HepG2 (cell line): ENCODE results near the gene UQCRC2. TPM values are rescaled to one million over a fixed set of nuclear protein-coding genes. Genes with fewer than 3 reads are reported as not detected.

ENCODE experiments used
- ATAC-seq: fragments of 200-7000 bp; cut with Tn5 transposase; 3 replicates; pipeline ENCODE4 v1.9.1; 2020; ENCODE audit warnings: mild to moderate bottlenecking, moderate library complexity
- BruUV-seq: library from RNA; stranded (reverse); fragments of 400-500 nt; replicated peaks from 2 replicates; lab custom pipeline; 2021; lab: Mats Ljungman, UMichigan
- CTCF ChIA-PET: fragments of 300-600 bp; formaldehyde crosslinking; extraction: SDS; loops from one replicate; lab custom pipeline; 2021; ENCODE audit warnings: low total read pairs, inconsistent platforms, low intra/inter-chr PET ratio; lab: Yijun Ruan, JAX
- POLR2A ChIA-PET: fragments of 350-600 bp; sonication (Branson Sonifier 250); formaldehyde crosslinking; loops from one replicate; lab custom pipeline; 2020; ENCODE audit warnings: antibody characterized with exemption, inconsistent platforms; lab: Yijun Ruan, JAX
- DNase-seq: peaks from one replicate; pipeline ENCODE4 v3.0.0-alpha.2; 2015; ENCODE audit warnings: low spot score
- FAIRE-seq: peaks from 3 replicates; lab custom pipeline; 2011; peaks lifted over from hg19 to GRCh38; lab: Jason Lieb, UNC
- H2AFZ ChIP-seq: one replicate; pipeline ENCODE4 v1.6.1; 2011; ENCODE audit warnings: low read length, inconsistent platforms
- H3K27ac ChIP-seq: fragments of 300-600 bp; 3 replicates; pipeline ENCODE4 v1.8.0; 2011; ENCODE audit warnings: mixed run types, mild to moderate bottlenecking, mixed read lengths, low read length, inconsistent platforms; ENCODE audit not compliant: insufficient read depth; ENCODE audit errors: extremely low read length
- H3K27me3 ChIP-seq, 2 experiments: fragments of 200-600 bp in 1 of 2; 2 replicates in 1 of 2; 3 replicates in 1 of 2; pipeline versions ENCODE4 v1.6.0 to v1.8.0; 2011; ENCODE audit warnings: low read length in 2 of 2, mild to moderate bottlenecking in 2 of 2, moderate library complexity in 2 of 2, inconsistent platforms in 1 of 2; ENCODE audit not compliant: insufficient read depth in 2 of 2, control insufficient read depth in 1 of 2
- H3K36me3 ChIP-seq, 2 experiments: fragments of 200-600 bp in 1 of 2; replicated peaks in 1 of 2; 2 replicates in 1 of 2; 3 replicates in 1 of 2; pipeline versions ENCODE4 v1.5.1 to v1.8.0; 2011; ENCODE audit warnings: low read length in 2 of 2, inconsistent platforms in 1 of 2; ENCODE audit not compliant: insufficient read depth in 2 of 2, control insufficient read depth in 1 of 2
- H3K4me1 ChIP-seq: 2 replicates; pipeline ENCODE4 v1.5.1; 2012; ENCODE audit warnings: low read length, inconsistent platforms; ENCODE audit not compliant: insufficient read depth
- H3K4me2 ChIP-seq: 2 replicates; pipeline ENCODE4 v1.6.0; 2011; ENCODE audit warnings: low read depth, low read length, inconsistent platforms
- H3K4me3 ChIP-seq, 3 experiments: fragments of 200-600 bp in 1 of 3; sonication (generic), shearing (Covaris generic) in 1 of 3; replicated peaks in 1 of 3; 2 replicates each; pipeline ENCODE4 v1.5.1; 2011 to 2016; ENCODE audit warnings: low read length in 3 of 3, inconsistent platforms in 2 of 3, low read depth in 2 of 3, mild to moderate bottlenecking in 2 of 3, control low read depth in 1 of 3, mixed read lengths in 1 of 3; ENCODE audit not compliant: insufficient read depth in 1 of 3
- H3K79me2 ChIP-seq: one replicate; pipeline ENCODE4 v1.6.1; 2011; ENCODE audit warnings: low read length, inconsistent platforms; ENCODE audit not compliant: insufficient read depth
- H3K9ac ChIP-seq: 2 replicates; pipeline ENCODE4 v1.6.0; 2011; ENCODE audit warnings: mild to moderate bottlenecking, low read depth, low read length, inconsistent platforms; ENCODE audit not compliant: insufficient read depth
- H3K9me3 ChIP-seq: 2 replicates; pipeline ENCODE4 v1.5.1; 2012; ENCODE audit warnings: mild to moderate bottlenecking, low read length
- H4K20me1 ChIP-seq: 2 replicates; pipeline ENCODE4 v1.6.0; 2011; ENCODE audit warnings: inconsistent platforms, mild to moderate bottlenecking, low read length, moderate library complexity; ENCODE audit not compliant: insufficient read depth
- ATF4 ChIP-seq, 2 experiments: fragments of 450-650 bp in 1 of 2; sonication (generic) in 1 of 2; formaldehyde crosslinking; IDR thresholded peaks; 2 replicates each; pipeline versions ENCODE4 v1.5.0 to v1.8.0; 2020 to 2022; ENCODE audit warnings: mild to moderate bottlenecking in 1 of 2, missing genetic modification reagents in 1 of 2
- CBX2 ChIP-seq, 2 experiments: fragments of 200-600 bp in 1 of 2; sonication (generic); formaldehyde crosslinking in 1 of 2; IDR thresholded peaks; 2 replicates each; pipeline versions ENCODE4 v1.7.0 to v1.8.1; 2018 to 2022; ENCODE audit warnings: low read depth in 2 of 2, low read length in 1 of 2, mild to moderate bottlenecking in 1 of 2, missing genetic modification reagents in 1 of 2
- EHMT2 ChIP-seq: fragments of 200-600 bp; sonication (generic); IDR thresholded peaks from 2 replicates; pipeline ENCODE4 v1.7.0; 2017; ENCODE audit warnings: antibody characterized with exemption, low read depth, low read length, borderline replicate concordance
- GFI1 ChIP-seq: sonication (generic); formaldehyde crosslinking; IDR thresholded peaks from 2 replicates; pipeline ENCODE4 v1.5.0; 2020; ENCODE audit warnings: missing genetic modification reagents, mild to moderate bottlenecking, borderline replicate concordance
- LRRFIP1 ChIP-seq: sonication (generic); formaldehyde crosslinking; conservative IDR thresholded peaks from 2 replicates; pipeline ENCODE4 v1.4.0; 2020; ENCODE audit warnings: missing genetic modification reagents
- NR2F6 ChIP-seq, 2 experiments: IDR thresholded peaks; 2 replicates each; pipeline ENCODE4 v1.6.1; 2016; ENCODE audit warnings: antibody characterized with exemption in 1 of 2, mild to moderate bottlenecking in 1 of 2
- PAX8 ChIP-seq: sonication (generic); formaldehyde crosslinking; IDR thresholded peaks from 2 replicates; pipeline ENCODE4 v1.8.0; 2022; ENCODE audit warnings: mild to moderate bottlenecking, missing genetic modification reagents, borderline replicate concordance
- SRSF1 ChIP-seq: fragments of 200-400 bp; formaldehyde crosslinking; optimal IDR thresholded peaks from 2 replicates; pipeline ENCODE3; 2017; ENCODE audit warnings: mild to moderate bottlenecking, low read depth, low read length, moderate library complexity
- ZFP41 ChIP-seq: sonication (generic); formaldehyde crosslinking; IDR thresholded peaks from 2 replicates; pipeline ENCODE4 v1.4.0; 2020; ENCODE audit warnings: mild to moderate bottlenecking, missing genetic modification reagents, borderline replicate concordance
- ZNF3 ChIP-seq: IDR thresholded peaks from 2 replicates; pipeline ENCODE4 v1.7.0; 2017; ENCODE audit warnings: inconsistent platforms
- WGBS: methylation state at CpG from one replicate; pipeline ENCODE4 v1.1.6; 2017; ENCODE audit warnings: low lambda C conversion rate; 5-methylcytosine and 5-hydroxymethylcytosine counted together
- in situ Hi-C: cut with HindIII; loops from 2 replicates; pipeline ENCODE4 v1.10.0; 2017; ENCODE audit warnings: low pct_unique_long_range_greater_than_20kb; ENCODE audit not compliant: extremely low pct_ligation_motif_present
- intact Hi-C: fragments of 100-400 bp; cut with micrococcal nuclease; formaldehyde crosslinking; loops from one replicate; pipeline ENCODE4 v1.10.0; 2022; ENCODE audit not compliant: unreplicated experiment
- polyA plus RNA-seq, 8 experiments: library from polyadenylated mRNA; depleted of rRNA in 3 of 8; stranded (reverse) in 7 of 8; unstranded in 1 of 8; fragments of >200 nt; fragmentation: Illumina TruSeq in 4 of 8; extraction: Trizol in 4 of 8; gene quantifications; 2 replicates each; pipeline versions ENCODE4 v1.2.1 to v1.2.3, GENCODE V29; 2011 to 2016; ENCODE audit warnings: low read depth in 4 of 8, missing spikeins in 1 of 8, mixed read lengths in 1 of 8; ENCODE audit not compliant: insufficient read depth in 1 of 8
- total RNA-seq, 5 experiments: library from RNA; depleted of rRNA; stranded (reverse); fragments of >200 nt; fragmentation: Illumina TruSeq; extraction: Trizol; gene quantifications; 2 replicates each; pipeline ENCODE4 v1.2.3, GENCODE V29; 2016; ENCODE audit warnings: low read depth in 1 of 5

The UQCRC2 gene
- total and polyA plus RNA-seq, 2 of the 13 experiments (the other 11 are each of a cell fraction or from before 2014, with no cell fraction given) = 442 to 536 TPM

DNA sequence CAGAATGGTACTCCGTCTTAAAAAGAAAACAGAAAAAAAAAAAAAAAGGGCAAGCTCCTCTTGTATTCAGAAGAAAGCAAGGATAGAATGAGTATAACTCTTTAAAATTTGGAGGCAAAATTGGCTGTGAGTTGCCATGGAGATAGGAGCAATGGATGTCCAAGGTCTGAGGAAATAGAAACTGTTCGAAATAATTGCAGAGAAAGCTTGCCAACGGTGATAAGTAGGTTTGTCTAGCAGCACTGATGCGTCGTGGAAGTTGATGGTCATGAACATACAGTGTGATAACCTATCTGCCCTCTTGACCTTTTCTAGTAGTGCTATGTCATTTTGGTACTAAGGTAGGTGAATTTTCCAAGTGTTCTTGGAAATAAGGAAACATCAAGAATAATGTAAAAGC, 57.7 kb downstream of the UQCRC2 start:
- Histone ChIP-seq H3K4me3 (no peak overlapping the region), H3K4me1 (peaks cover 67% of the 10 kb centered on the region), H3K36me3 (no peaks in the 10 kb centered on the region), H3K27ac (no peak overlapping the region), H4K20me1 (0 out of 2 replicates have a peak, but pooled peaks cover 6% of the 10 kb centered on the region), H2AFZ (no peak overlapping the region), H3K79me2 (peaks cover 72% of the 10 kb centered on the region), H3K9me3 (no peaks in the 10 kb centered on the region), H3K4me2 (no peak overlapping the region), H3K27me3 (no peaks in the 10 kb centered on the region; a peak in 1 of 5 replicates), H3K9ac (no peak overlapping the region)
- WGBS = 81% methylated on average over 5 of the region's 5 CpGs
- no peak for DNase-seq
- no peak for FAIRE-seq
- BruUV-seq = no TSS peak
- intact Hi-C loops (no loop called here), in situ Hi-C loops (no loop called here)
- POLR2A ChIA-PET = no interaction called here
- no peak for TF ChIP-seq ATF4 (CRISPR knock-in tag; IDR thresholded peaks at IDR 0.05)
- TF ChIP-seq EHMT2 = 0 out of 2 replicates have a peak, but pooled peaks have one; percentile 32
- TF ChIP-seq NR2F6 (IDR thresholded peaks at IDR 0.05) = peak; percentile 64
- TF ChIP-seq NR2F6 (CRISPR knock-in tag; IDR thresholded peaks at IDR 0.05) = no peak
- TF ChIP-seq ZNF3 (CRISPR knock-in tag) = no peak
- ATAC-seq = no peak
- CTCF ChIA-PET = no interaction called here

- FAIRE-seq (no peak), ATAC-seq (no peak)
- TF ChIP-seq ZFP41 (CRISPR knock-in tag) (no peak), LRRFIP1 (CRISPR knock-in tag) (no peak), PAX8 (CRISPR knock-in tag) (no peak), GFI1 (CRISPR knock-in tag) (no peak), CBX2 (IDR thresholded peaks at IDR 0.05; ENCODE audit: low read depth, low read length) (no peak), CBX2 (CRISPR knock-in tag; IDR thresholded peaks at IDR 0.05; ENCODE audit: low read depth) (no peak), SRSF1 (no peak)
Measured at GRCh38 chr16:22012241-22012640, 59.1 kb downstream of the UQCRC2 start.

More at GRCh38 chr16:22012241-22012640, 59.1 kb downstream of the UQCRC2 start:
- Histone ChIP-seq H2AFZ (no peak overlapping the region), H4K20me1 (0 out of 2 replicates have a peak, but pooled peaks cover 6% of the 10 kb centered on the region), H3K27me3 (no peaks in the 10 kb centered on the region; a peak in 1 of 5 replicates), H3K27ac (no peak overlapping the region), H3K4me3 (no peak overlapping the region), H3K4me2 (no peak overlapping the region), H3K9ac (no peak overlapping the region), H3K36me3 (no peaks in the 10 kb centered on the region), H3K79me2 (peaks cover 86% of the 10 kb centered on the region), H3K9me3 (no peaks in the 10 kb centered on the region), H3K4me1 (peaks cover 55% of the 10 kb centered on the region)
- BruUV-seq = no TSS peak
- in situ Hi-C loops = no loop called here
- ChIA-PET CTCF (no interaction called here), POLR2A (interaction anchor here (0.7 to 1.4 kb wide), 3 partner anchors 15 to 67 kb away, joined by 3 to 4 read pairs (median 3); no protein-coding TSS in a partner anchor)
- DNase-seq = no peak
- intact Hi-C loops = no loop called here
- WGBS = 48% methylated on average over 2 of the region's 2 CpGs
